HG02973 (cell line): ENCODE data around the gene PMS2.
"Not testable (repeated sequence)": the region's sequence is repeated elsewhere in the genome, so short reads cannot be mapped to it uniquely, and the experiment has no call there.

Experiments
- ATAC-seq: cut with Tn5 transposase; IDR thresholded peaks from one replicate; pipeline ENCODE4 v1.9.1; 2021; ENCODE audit warnings: moderate library complexity; ENCODE audit not compliant: unreplicated experiment

PMS2 gene, protein sequence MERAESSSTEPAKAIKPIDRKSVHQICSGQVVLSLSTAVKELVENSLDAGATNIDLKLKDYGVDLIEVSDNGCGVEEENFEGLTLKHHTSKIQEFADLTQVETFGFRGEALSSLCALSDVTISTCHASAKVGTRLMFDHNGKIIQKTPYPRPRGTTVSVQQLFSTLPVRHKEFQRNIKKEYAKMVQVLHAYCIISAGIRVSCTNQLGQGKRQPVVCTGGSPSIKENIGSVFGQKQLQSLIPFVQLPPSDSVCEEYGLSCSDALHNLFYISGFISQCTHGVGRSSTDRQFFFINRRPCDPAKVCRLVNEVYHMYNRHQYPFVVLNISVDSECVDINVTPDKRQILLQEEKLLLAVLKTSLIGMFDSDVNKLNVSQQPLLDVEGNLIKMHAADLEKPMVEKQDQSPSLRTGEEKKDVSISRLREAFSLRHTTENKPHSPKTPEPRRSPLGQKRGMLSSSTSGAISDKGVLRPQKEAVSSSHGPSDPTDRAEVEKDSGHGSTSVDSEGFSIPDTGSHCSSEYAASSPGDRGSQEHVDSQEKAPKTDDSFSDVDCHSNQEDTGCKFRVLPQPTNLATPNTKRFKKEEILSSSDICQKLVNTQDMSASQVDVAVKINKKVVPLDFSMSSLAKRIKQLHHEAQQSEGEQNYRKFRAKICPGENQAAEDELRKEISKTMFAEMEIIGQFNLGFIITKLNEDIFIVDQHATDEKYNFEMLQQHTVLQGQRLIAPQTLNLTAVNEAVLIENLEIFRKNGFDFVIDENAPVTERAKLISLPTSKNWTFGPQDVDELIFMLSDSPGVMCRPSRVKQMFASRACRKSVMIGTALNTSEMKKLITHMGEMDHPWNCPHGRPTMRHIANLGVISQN

DNA sequence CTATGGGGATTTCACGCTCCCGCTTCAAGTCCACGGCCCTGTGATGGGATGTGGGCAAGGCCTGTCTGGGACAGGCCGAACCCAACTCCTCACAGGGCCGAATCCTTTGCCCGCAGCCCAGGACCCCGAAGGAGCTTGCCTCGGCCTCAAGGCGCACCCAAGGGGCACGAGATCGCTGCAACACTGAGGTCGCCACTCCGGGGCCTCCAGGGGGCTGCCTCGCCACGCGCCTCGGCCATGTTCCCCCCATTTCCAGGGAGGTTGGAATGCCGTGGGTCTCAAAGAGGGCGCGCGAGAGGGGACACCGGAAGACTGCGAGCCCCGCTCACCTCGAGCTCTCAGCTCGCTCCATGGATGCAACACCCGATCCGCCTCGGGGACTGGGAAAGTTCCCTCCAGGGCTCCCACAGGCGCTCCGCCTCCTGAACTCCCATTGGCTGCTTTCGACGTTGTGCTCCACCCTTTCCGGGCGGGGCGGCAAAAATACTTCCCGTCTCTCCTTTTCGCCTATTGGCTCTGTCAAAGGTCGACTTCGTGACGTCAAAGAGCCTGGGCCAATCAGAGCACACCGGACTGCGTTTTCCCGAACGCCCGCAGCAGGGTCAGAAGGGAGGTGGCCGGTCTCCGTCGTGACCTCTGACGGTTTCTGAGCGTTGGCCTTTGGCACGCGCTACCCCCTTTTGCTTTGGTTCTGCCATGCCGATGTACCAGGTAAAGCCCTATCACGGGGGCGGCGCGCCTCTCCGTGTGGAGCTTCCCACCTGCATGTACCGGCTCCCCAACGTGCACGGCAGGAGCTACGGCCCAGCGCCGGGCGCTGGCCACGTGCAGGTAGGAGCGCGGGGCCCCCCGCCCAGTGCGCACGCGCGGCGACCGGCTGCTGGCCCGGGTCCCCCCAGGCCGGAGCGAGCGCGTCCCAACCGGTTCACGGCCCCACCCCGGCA lies at the start of gene PMS2, which contains the start of gene AIMP2:
Gene PMS2, minus strand, starts transcription at position 382 of the 944 bp plus-strand sequence. Its CDS starts 30 bp downstream, at position 352.
Gene AIMP2, plus strand, starts transcription at position 605 of the 944 bp plus-strand sequence. Its CDS starts 92 bp downstream, at position 697.
- ATAC-seq = peak; percentile 93

DNA sequence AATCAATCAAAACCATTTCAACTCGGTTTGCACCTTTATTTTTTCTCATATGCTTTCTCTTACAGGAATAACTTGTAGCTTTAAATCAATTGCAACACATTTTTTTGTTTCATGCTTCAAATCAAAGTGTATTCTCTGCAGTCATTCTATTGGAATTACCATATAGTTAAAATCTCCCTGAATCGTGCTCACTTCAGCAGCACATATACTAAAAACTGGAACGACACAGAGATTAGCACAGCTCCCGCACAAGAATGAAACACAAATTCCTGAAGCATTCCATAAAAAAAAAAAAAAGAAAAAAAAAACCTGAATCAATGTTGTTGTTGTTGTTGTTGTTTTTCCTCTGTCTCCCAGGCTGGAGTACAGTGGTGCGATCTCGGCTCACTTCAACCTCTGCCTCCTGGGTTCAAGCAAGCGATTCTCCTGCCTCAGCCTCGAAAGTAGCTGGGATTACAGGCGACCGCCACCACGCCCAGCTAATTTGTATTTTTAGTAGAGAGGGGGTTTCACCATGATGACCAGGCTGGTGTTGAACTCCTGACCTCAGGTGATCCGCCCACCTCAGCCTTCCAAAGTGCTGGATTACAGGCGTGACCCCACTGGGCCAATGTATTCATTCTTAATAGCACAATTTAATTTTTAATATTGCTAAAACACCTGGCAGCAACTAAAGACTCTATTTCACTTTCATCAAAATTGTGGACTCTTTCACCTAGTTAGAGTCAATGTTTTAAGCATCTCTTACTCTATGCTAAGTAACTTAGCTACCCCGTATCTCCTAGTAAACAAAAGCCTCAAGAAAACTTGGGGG lies 48.7 kb upstream of the PMS2 start:
- ATAC-seq = no peak

DNA sequence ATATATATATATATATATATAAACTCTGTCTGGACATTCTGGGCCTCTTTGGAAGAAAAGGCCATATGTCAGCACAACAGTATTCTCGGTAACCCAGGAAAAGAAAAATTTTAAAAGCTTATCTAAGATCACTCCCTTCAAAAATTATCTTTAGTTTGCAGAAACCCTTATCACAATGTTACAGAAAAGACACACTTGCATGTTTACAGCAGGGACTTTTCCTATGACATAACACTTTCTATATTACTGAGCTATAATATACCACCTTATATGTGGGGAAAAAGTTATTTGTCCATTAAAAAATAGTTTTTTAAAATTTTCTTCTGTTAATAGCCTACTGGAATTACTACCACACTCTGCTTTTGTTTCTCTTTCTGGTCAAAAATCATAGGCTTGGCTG lies 47.8 kb upstream of the PMS2 start:
- ATAC-seq = no peak

DNA sequence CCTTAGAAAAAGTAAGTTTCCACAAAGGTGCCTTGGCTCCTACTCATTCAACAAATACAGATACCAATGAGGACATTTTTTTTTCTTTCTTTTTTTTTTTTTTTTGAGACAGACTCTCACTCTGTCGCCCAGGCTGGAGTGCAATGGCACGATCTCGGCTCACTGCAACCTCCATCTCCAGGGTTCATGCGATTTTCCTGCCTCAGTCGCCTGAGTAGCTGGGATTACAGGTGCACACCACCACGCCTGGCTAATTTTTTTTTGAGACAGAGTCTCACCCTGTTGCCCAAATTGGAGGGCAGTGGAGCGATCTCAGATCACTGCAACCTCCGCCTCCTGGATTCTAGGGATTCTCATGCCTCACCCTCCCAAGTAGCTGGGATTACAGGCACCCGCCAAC lies 42.3 kb upstream of the PMS2 start:
- ATAC-seq = not testable (repeated sequence)

DNA sequence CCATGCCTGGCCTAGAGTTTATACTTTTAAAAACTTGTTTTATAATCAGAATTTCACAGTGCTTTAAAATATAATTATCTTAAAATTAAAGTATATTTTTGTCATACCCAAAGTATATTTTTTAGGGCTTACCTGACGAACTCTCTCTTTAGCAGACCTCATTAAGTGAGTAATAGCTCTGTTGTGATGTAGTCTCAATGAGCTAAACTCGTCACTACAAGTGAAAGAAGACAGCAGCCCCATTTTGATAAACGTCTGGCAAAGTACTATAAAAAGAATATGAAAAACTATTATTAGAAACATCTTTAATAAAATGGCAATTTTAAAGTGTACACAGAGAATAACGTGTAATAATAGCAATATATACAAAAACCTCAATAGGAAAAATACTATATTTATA lies 40.9 kb upstream of the PMS2 start:
- ATAC-seq = no peak

DNA sequence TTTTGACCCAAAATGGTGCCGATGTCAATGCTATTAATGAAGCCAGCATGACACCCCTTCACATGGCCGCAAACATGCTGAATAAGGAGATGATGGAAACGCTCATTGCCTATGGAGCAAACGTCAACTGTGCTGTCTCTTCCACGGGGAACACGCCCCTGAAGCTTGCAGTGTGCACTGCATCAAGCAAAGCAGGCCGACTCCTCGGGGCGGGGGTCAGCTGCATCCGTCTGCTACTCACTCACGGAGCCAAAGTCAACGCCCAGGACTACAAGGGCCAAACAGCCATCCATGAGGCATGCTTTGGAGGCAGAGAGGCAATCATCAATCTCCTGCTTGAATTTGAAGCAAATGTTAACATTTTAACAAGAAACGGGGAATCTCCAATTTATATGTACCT lies 26.8 kb upstream of the PMS2 start:
- ATAC-seq = no peak

DNA sequence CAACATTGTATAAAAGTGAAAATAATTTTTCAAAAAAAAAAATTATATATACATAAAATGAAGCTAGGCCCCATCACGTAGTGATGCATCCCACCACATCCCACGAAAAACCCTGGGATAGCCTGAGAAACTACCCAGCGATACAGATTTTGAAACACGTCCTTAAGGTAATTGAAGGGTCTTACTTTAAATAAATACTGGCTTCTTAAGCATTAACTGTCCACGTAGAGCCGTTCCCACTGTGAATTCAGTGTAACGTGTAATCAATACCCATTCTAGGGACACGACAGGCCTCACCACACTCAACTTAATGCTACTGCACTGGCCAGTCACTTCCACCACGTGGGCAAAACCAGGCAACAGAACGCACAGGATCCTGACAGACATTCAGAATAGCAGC lies 26.3 kb upstream of the PMS2 start:
- ATAC-seq = no peak

DNA sequence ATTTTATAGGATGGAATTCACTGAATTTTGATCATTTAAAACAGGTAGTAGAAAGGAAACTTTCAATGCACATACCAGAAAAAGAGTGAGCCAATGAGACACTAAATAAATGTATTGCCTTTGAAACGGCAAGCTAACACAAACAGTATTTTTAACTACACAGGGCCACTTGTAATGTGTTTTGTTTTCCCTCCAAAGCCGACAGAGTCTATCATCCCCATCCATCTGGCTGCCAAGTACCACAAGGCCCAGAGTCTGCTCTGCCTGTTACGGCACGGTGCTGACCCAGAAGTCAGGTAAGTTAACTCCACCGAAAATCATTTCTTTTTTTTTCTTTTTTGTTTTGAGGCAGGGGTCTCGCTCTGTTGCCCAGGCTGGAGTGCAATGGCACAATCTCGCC lies 23.8 kb upstream of the PMS2 start:
- ATAC-seq = no peak

DNA sequence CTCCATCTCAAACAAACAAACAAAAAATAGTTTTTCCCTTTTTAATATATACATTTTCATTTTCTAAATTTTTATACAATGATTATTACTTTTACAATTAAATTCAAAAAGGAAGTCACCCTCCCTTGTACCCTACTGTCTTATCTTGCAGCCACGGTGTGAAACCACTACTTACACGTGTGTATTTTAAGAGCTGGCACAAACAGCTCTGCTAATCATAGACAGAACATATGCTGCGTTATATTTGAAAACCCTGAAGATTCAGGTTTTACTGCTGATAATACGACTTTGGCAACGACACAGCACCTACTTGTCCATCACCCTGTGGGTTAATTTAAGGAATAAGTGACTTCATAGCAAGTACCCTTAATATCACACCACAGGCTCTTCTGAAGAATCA lies 23.3 kb upstream of the PMS2 start:
- no peak for ATAC-seq

DNA sequence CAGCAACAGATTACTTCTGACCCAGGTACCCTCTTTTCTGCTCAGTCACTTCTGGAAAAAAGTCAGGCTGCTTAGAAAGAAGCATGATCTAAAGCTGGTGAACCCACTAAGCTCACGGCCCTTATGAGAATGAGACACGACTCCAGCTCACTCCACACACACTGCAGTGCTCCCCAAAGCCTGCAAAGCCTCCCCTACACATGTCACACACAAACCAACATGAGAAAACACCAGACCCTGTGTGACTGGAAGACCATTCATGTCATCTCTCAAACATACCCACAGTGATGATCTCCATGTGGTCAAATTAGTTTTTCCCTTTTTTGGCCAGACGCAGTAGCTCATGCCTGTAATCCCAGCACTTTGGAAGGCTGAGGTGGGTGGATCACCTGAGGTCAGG lies 22.7 kb upstream of the PMS2 start:
- no peak for ATAC-seq

DNA sequence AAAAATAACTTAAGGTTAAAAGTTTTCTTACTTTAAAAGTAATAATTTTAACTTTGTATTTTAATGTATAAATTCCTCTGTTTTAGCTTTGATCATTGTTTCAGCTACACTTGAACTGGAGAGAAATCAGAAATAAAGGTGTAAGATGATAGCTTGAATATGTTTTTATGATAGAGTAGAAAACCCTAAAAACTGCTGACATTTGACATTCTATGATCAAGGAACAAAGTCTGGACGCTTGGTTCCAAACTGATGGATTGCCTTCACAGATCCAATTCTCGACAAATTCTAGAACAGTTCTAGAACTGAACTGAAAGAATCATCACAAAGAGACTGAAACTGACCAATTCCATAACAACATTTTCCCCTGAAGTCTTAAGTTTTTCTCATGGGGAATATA lies 22.1 kb upstream of the PMS2 start, which contains the start of gene ANKRD61:
Gene ANKRD61, plus strand, starts transcription at position 389 of the 400 bp plus-strand sequence. Its CDS starts 0 bp downstream, at position 389.
- ATAC-seq = no peak

DNA sequence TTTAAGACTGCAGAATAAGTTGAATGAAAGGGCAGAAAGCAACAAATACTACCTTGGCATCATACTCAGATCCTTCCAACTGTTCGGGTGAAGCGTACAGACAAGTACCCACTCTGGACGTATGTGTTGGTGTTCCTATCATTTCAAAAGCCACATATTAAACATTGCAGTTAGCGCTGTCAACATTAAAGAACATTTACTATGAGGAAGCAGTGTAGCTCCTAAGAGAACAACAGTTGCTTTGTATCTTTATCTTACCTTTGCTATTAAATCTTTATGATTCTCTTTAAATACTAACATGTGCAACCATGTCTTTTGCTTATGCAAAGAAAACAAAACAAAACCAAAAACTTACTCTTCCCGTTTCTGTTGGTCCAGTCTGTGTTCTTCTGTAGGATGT lies 19.7 kb upstream of the PMS2 start:
- no peak for ATAC-seq

DNA sequence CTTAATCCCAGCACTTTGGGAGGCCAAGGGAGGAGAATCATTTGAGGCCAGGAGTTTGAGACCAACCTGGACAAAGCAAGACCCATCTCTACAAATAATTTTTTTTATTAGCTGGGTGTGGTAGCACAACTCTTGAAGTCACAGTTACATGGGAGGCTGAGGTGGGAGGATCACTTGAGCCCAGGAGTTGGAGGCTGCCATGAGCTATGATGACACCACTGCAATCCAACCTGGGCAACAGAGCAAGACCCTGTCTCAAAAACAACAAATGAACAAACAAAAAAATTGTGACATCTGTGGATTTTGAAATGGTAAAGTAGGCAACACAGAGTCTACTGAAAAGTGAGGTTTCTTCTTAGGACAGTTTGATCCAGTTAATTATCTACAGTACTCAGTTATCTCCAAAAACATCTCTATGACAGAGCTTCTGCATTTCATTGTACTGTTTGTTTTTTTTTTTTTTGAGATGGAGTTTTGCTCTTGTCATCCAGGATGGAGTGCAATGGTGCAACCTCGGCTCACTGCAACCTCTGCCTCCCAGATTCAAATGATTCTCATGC lies 19.0 kb upstream of the PMS2 start:
- no peak for ATAC-seq

DNA sequence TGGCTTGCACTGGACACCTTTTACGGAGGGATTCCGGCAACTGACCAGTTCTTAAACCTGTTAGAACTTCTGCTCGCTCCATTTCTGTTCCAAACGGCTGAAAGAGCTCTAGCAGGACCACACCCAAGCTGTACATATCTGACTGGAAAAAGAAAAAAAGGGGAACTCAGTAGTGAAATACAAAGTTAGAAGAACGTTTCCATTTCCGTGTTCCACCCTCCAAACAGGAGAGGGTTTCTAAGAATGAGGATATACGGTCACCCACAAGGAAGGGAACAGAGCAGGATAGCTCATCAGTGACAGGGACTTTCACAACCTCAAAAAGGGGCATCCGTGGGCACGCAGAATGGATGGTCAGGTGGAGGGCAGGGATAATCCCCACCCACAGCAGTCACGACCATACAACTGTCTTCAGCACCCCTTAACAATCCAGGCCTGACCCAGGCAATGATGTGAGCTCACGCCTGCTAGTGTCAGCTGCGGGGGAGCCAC lies 18.0 kb upstream of the PMS2 start:
- no peak for ATAC-seq

DNA sequence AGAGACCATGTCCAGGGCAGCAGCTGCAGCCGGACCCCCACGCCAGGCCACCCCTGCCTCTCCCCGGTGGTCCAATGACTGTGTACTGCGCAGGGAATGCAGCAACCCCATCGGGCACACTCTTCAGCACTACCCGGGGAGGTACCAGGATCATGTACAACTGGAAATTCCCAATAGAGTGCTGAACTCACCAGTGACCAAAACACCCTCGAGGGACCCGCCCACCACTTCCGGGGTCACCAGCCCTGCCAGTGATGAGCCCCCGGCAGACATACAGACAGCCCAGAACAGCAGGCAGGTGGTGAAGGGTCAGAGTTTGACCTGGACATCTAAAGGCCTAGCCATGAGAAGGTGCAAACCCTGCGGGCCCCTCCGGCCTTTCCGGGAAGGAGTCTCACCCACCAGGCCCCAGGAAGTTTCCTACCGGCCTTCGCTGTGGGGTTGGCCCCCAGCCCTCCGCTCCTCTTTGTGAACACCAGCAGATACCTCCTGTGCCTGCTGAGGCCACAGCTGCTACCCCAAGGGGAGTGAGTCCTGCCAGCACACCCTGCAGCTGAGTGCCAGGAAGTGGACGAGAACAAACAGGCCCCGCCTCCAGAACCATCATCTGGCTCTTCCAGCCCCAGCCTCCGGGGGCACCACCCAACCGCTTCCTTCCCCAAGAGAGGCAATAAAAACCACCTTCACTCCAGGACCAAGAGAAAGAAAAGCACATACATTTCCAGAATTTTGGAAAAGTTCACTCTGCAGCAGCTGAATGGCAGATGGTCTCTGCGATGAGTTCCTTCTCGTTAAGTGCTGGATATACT lies 17.4 kb upstream of the PMS2 start:
- peak; percentile 71 for ATAC-seq

DNA sequence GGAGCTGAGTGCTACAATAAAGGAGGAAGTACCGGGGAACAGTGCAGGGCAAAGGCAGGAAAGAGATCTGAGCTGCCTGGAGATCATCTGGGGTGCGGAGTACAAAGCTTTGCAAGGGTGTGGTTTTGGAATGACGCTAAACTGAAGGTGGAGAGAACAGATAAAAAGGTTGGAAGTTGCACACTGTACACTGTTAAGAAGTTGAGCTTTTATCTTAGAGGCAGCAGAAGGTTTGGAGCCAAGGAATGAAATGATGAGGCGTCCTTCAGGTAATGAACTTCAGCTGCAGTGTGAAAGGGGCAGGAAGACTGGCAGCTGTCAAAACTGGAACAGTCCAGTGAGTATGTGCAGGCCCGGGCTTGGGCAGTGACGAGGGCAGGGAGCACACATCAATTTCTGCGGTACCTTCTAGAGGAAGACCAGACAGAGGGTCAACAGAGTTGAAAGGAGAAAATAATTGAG lies 15.2 kb upstream of the PMS2 start:
- no peak for ATAC-seq

DNA sequence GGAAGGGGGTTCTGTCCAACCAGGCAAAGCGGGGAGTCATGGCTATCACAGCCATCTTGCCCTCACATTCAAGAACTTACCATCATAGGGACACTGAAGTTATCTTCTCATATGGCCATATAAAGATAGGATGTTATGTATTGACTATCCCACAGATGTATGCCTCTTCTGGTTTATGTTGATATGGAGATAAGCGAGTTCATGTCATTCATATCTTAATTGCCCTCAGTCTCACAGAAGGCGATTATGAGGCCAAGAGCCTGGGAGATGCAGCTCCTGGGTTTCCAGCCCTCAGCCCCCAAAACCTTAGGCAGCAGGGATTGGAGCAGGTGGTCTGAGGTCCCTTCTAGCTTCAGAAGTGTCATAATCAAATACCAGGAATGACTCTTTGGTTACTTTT lies 13.9 kb upstream of the PMS2 start:
- ATAC-seq = no peak
